ENCODE data around the gene UBE2L6.

UBE2L6 gene

DNA sequence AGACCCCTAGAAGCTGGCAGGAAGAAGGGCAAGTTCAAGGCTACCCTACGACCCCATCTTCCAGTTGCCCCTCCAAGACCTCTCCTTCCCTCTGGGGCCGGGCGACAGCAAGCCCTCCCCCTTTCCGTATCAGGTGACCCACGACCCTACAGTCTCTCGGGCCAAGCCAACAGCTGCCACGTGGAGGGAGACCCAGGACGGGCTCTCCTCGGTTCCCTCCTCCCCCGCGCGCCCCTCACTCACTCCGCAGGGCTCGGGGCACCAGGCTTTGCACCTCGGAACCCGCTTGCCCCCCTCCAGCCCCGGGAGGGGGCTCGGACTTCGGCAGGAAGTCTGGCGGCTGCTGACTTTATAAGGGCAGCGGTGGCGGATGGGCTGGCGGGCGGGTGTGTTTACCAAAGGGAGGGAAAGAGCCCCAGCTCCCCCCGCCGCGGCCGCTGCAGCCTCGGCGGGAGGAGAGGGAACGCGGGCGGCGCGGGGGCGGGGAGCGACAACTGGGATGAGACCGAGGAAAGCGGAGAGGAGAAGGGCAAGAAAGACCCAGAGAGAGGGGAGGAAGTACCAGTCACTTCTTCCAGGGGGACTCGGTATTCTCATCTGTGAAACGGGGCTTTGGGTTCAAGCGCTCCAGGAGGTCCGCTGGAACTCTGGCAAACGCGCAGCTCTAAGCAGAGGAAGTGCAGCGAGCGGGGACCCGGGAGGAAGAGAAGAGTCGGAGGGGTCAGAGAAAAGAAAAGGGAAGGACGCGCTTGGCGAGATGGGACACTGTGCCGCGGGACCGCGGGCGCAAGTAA is 52.7 kb downstream of the UBE2L6 start:
- H3K4me3 ChIP-seq (ENCODE audit: low read depth, low read length): peak overlapping the region; percentile 91
- peak; percentile 84 for DNase-seq (ENCODE audit: low read depth)
- TF ChIP-seq MYC (IDR thresholded peaks at IDR 0.05; ENCODE audit: low read depth, low read length): peak; percentile 77
- TF ChIP-seq POLR2A (IDR thresholded peaks at IDR 0.05; ENCODE audit: extremely low read depth, insufficient read length): no peak
- TF ChIP-seq, protein P1, sequence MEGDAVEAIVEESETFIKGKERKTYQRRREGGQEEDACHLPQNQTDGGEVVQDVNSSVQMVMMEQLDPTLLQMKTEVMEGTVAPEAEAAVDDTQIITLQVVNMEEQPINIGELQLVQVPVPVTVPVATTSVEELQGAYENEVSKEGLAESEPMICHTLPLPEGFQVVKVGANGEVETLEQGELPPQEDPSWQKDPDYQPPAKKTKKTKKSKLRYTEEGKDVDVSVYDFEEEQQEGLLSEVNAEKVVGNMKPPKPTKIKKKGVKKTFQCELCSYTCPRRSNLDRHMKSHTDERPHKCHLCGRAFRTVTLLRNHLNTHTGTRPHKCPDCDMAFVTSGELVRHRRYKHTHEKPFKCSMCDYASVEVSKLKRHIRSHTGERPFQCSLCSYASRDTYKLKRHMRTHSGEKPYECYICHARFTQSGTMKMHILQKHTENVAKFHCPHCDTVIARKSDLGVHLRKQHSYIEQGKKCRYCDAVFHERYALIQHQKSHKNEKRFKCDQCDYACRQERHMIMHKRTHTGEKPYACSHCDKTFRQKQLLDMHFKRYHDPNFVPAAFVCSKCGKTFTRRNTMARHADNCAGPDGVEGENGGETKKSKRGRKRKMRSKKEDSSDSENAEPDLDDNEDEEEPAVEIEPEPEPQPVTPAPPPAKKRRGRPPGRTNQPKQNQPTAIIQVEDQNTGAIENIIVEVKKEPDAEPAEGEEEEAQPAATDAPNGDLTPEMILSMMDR (IDR thresholded peaks at IDR 0.05; ENCODE audit: low read depth, low read length): no peak
- TF ChIP-seq, protein P2, sequence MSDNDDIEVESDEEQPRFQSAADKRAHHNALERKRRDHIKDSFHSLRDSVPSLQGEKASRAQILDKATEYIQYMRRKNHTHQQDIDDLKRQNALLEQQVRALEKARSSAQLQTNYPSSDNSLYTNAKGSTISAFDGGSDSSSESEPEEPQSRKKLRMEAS (IDR thresholded peaks at IDR 0.05; ENCODE audit: low read depth, low read length): peak; percentile 85

DNA sequence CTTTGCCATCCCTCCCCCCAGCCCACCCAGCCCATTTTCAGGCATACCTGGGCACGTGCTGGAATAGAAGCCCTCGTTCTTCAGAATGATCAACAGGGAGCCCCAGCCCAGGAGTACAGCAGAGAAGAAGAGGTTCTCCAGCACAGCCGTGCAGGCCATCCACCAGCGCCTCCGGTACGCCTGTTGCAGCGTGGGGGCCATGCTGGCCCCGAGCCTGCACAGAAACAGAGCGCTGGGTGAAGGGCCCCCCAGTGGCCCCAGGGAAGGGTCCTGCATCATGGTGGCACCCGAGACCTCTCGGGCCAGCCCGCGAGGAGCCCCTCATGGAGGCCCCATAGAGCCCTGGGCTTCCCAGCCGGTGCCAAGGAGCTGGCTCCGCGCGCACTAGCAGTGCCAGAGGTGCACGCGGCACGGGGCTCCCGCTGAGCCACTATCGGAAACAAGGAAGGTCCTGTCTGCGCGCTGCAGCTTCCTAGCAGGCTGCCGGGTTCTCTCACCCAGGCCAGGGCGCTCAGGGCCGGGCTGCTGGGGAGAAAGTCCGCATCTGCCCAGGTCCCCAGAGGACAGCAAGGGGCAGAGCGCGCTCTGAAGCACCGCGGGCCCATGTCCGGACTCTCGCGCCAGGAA is 53.4 kb downstream of the UBE2L6 start:
- peak; percentile 84 for DNase-seq (ENCODE audit: low read depth)
- H3K4me3 ChIP-seq (ENCODE audit: low read depth, low read length): peak overlapping the region; percentile 91
- TF ChIP-seq, protein P1 (IDR thresholded peaks at IDR 0.05; ENCODE audit: low read depth, low read length): no peak
- TF ChIP-seq MYC (IDR thresholded peaks at IDR 0.05; ENCODE audit: low read depth, low read length): no peak; the same call in 1 of the 2 replicates
- TF ChIP-seq, protein P2 (IDR thresholded peaks at IDR 0.05; ENCODE audit: low read depth, low read length): peak; percentile 67
- TF ChIP-seq POLR2A (IDR thresholded peaks at IDR 0.05; ENCODE audit: extremely low read depth, insufficient read length): no peak

DNA sequence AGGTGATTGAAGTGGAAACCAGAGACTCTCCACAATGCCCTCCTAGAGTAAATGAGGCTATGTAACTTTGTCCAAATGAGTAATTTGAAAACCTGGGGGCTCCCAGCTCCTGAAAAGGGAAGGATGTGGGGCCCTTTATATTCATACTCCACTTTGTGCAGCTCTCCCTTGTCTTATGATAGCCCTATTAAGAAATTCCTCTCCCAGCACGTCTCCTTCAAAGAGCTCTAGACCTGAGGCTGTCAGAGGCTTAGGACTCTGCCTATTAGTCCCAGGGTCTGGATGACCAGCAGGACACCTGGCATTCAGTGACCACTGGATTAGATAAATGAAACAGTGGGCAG is 54.0 kb downstream of the UBE2L6 start:
- H3K4me3 ChIP-seq (ENCODE audit: low read depth, low read length): peak overlapping the region; percentile 91
- DNase-seq (ENCODE audit: low read depth): peak; percentile 62
- no peak for TF ChIP-seq POLR2A (IDR thresholded peaks at IDR 0.05; ENCODE audit: extremely low read depth, insufficient read length)

DNA sequence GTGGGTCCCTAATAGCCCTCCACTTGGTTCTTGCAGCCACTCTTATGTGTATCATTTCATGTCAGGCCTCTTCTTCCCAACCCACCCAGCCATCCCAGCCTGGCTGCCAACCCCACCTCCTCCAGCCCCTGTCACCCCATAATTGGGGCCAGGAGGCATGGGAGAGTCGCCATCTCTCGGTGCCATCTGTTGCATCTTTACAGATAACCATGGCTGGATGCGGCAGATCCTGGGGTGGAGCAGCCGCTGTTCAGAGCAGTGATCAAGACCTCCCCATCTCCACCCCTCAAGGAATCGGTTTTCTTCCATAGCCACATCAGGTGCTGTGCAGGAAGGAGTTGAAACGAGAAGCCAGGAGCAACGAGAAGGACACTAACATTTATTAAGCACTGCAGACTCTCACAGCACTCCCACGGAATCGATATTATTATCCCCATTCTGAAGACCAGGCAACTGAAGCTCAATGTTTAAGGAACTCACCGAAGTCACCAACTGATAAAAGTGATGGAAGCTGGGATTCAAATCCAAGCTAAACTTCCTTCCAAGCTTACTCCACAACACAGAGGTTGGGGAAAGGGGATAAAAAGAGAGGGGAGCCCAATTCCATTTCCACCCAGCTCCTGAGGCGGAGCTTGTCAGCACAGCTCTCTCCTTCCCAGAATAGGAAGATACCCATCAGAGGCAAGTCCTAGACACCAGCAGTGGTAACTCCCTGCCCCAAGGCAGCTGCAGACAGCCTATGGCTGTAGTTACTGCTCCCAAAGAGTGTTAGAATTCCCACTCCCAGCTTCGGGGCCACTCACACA is 54.6 kb downstream of the UBE2L6 start:
- TF ChIP-seq POLR2A (IDR thresholded peaks at IDR 0.05; ENCODE audit: extremely low read depth, insufficient read length) (no peak), MYC (IDR thresholded peaks at IDR 0.05; ENCODE audit: low read depth, low read length) (no peak)
- TF ChIP-seq, protein P2 (IDR thresholded peaks at IDR 0.05; ENCODE audit: low read depth, low read length): no peak
- TF ChIP-seq, protein P1 (IDR thresholded peaks at IDR 0.05; ENCODE audit: low read depth, low read length): no peak
- DNase-seq (ENCODE audit: low read depth): no peak
- H3K4me3 ChIP-seq (ENCODE audit: low read depth, low read length): peak overlapping the region; percentile 91

DNA sequence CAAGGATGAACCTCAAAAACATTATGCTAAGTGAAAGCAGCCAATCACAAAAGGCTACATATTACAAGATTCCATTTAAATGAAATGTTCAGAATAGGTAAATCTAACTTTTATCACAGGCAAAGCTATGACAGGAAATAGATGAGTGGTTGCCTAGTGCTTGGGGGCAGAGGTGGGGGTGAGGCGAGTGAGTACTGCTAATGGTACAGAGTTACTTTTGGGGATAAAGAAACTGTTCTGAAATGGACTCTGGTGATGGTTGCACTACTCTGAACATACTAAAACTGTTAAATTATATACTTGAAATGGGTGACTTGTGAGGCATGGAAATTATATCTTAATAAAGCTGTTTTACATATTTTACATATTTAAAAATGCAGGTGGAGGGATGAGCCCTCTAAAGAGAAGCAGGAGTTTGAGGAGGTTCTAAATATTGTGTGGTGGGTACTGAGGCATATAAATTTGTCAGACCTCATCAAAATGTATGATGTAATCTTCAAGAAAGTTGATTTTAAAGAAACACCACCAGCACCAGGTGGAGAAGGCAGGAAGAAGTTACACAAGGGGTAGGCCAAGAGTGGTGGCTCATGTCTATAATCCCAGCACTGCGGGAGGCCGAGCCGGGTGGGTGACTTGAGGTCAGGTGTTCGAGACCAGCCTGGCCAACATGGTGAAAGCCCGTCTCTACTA is 55.6 kb downstream of the UBE2L6 start:
- TF ChIP-seq, protein P1 (IDR thresholded peaks at IDR 0.05; ENCODE audit: low read depth, low read length): no peak
- no peak for TF ChIP-seq MYC (IDR thresholded peaks at IDR 0.05; ENCODE audit: low read depth, low read length)
- TF ChIP-seq, protein P2 (IDR thresholded peaks at IDR 0.05; ENCODE audit: low read depth, low read length): no peak
- peak overlapping the region; percentile 21 for H3K4me3 ChIP-seq (ENCODE audit: low read depth, low read length)
- peak; percentile 42 for DNase-seq (ENCODE audit: low read depth)
